Vagina (tissue), 2 donors: ENCODE data around the gene RRP8. TPM values are rescaled to one million over a fixed set of nuclear protein-coding genes. Genes with fewer than 3 reads are reported as not detected.
A peak's percentile ranks its signal among the peaks of the same experiment; 100 is the strongest.

ENCODE experiments used
- DNase-seq, 2 donors: peaks; one replicate each; pipeline ENCODE4 v3.0.0-alpha.2; 2017; ENCODE audit errors: extremely low spot score in 2 of 2
- H3K27ac ChIP-seq: fragments of 200-600 bp; sonication (generic); one replicate; pipeline ENCODE4 v1.5.1; 2019
- H3K27me3 ChIP-seq: fragments of 200-600 bp; sonication (generic); one replicate; pipeline ENCODE4 v1.5.1; 2019
- H3K36me3 ChIP-seq, 2 donors: fragments of 200-600 bp; sonication (generic); one replicate each; pipeline ENCODE4 v1.5.1; 2017 to 2019
- H3K4me1 ChIP-seq: fragments of 200-600 bp; sonication (generic); one replicate; pipeline ENCODE4 v1.5.1; 2019
- H3K4me3 ChIP-seq, 2 donors: fragments of 200-600 bp; sonication (generic); 1 replicate in 1 of 2; 2 replicates in 1 of 2; pipeline ENCODE4 v1.5.1; 2016 to 2019
- H3K9me3 ChIP-seq: fragments of 200-600 bp; sonication (generic); one replicate; pipeline ENCODE4 v1.5.1; 2019
- POLR2A ChIP-seq, 2 donors: fragments of 450-650 bp; IDR thresholded peaks; one replicate each; pipeline ENCODE4 v1.6.1; 2017; ENCODE audit warnings: antibody characterized with exemption in 2 of 2, mild to moderate bottlenecking in 2 of 2, moderate library complexity in 2 of 2
- POLR2AphosphoS5 ChIP-seq, 2 donors: sonication (generic); formaldehyde crosslinking; IDR thresholded peaks; one replicate each; pipeline ENCODE4 v1.9.0; 2017; ENCODE audit warnings: antibody characterized with exemption in 2 of 2, mild to moderate bottlenecking in 2 of 2, low read depth in 1 of 2; ENCODE audit not compliant: insufficient read depth in 1 of 2
- intact Hi-C: fragments of 100-400 bp; cut with DNase I; formaldehyde crosslinking; loops from one replicate; pipeline ENCODE4 v1.15.1; 2023
- total RNA-seq: library from RNA; depleted of rRNA; stranded (reverse); fragments of >200 nt; gene quantifications from one replicate; pipeline ENCODE4 v1.2.3, GENCODE V29; 2016
- TF ChIP-seq, protein P1 (sequence below), 3 experiments: fragments of 450-650 bp in 2 of 3; fragments of 200-600 bp in 1 of 3; sonication (generic) in 1 of 3; IDR thresholded peaks; one replicate each; pipeline ENCODE4 v1.5.1; 2017 to 2019; ENCODE audit warnings: antibody characterized with exemption in 3 of 3, mild to moderate bottlenecking in 2 of 3, moderate library complexity in 2 of 3

Gene RRP8
- total RNA-seq, 1 donor from 2014 or later: 10.3 TPM

DNA sequence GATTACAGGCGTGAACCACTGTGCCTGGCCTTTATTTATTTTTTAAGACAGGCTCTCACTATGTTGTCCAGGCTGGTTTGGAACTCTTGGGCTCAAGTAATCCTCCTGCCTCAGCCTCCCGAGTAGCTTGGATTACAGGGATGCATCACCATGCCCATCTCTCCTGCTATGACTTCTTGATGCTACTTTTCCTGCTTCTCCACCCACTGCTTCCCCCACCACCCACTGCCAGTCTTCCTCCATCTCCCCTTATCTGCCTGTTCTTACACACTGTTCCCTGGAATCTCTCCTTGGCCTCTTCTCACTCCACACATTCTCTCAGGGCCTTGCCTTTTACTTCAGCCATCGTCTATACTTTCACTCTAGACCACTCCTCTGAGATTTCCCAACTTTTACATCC, 33.1 kb upstream of the RRP8 start:
- no peaks in the 10 kb centered on the region for H3K27me3 ChIP-seq
- H3K36me3 ChIP-seq: peaks cover 0 to 37% of the 10 kb centered on the region in 2 donors
- TF ChIP-seq POLR2AphosphoS5 (IDR thresholded peaks at IDR 0.05; ENCODE audit: insufficient read depth in 1 of 2, low read depth in 1 of 2) (no peak), POLR2A (IDR thresholded peaks at IDR 0.05) (no peak)
- TF ChIP-seq, protein P1, sequence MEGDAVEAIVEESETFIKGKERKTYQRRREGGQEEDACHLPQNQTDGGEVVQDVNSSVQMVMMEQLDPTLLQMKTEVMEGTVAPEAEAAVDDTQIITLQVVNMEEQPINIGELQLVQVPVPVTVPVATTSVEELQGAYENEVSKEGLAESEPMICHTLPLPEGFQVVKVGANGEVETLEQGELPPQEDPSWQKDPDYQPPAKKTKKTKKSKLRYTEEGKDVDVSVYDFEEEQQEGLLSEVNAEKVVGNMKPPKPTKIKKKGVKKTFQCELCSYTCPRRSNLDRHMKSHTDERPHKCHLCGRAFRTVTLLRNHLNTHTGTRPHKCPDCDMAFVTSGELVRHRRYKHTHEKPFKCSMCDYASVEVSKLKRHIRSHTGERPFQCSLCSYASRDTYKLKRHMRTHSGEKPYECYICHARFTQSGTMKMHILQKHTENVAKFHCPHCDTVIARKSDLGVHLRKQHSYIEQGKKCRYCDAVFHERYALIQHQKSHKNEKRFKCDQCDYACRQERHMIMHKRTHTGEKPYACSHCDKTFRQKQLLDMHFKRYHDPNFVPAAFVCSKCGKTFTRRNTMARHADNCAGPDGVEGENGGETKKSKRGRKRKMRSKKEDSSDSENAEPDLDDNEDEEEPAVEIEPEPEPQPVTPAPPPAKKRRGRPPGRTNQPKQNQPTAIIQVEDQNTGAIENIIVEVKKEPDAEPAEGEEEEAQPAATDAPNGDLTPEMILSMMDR (IDR thresholded peaks at IDR 0.05): no peak
- no peak overlapping the region for H3K4me3 ChIP-seq
- DNase-seq: no peak
- intact Hi-C loops: loop anchor here (5.0 kb wide), 1 partner anchor 1449 kb away; no protein-coding TSS in a partner anchor
- H3K9me3 ChIP-seq: no peaks in the 10 kb centered on the region
- H3K27ac ChIP-seq: peak overlapping the region; percentile 15
- peaks cover 46% of the 10 kb centered on the region for H3K4me1 ChIP-seq

DNA sequence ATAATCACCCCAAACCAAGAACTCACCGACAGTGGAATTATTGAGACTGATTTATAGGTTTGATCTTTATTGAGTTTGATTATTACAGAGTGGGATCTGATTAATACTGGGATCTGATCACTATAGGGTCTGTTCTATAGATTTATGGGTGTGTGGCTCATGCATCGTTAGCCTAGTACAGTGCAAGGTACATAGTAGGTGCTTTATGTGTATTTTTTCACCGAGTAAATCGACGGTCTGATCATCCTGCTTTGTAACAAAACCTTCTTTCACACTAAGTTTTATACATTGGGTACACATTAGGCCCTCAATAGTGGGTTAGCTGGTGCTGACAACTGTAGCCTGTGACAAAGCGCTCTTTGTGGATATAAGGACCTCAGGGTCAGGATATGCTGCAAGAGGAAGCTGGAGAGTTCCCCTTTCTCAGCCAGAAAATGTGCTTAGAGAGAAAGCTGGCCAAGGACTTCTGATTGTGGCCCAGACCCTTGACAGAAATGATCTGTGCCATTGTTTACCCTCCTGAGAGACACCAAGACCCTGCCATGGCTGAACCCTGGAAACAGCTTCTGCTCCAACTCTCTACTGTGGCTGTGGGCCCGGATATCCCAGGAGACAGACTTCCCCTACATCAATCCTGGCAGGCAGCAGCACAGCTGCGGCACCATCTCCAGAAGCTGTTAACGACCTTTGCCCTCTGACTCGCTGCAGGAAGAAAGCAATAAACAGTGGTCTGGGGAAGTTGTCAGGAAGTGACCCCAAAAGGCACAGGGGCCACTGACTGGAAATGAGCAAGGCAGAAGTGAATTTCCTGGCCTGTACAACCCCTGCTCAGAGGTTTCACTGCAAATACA, 31.9 kb upstream of the RRP8 start:
- Histone ChIP-seq H3K27me3 (no peaks in the 10 kb centered on the region), H3K4me1 (peaks cover 46% of the 10 kb centered on the region), H3K9me3 (no peaks in the 10 kb centered on the region), H3K27ac (peak overlapping the region; percentile 50), H3K36me3 (peaks cover 0 to 31% of the 10 kb centered on the region in 2 donors), H3K4me3 (no peak overlapping the region)
- intact Hi-C loops: loop anchor here (5.0 kb wide), 1 partner anchor 1448 kb away; no protein-coding TSS in a partner anchor
- DNase-seq: no peak
- no peak for TF ChIP-seq POLR2A (IDR thresholded peaks at IDR 0.05)
- peak; percentile 50 to 52 for TF ChIP-seq POLR2AphosphoS5 (IDR thresholded peaks at IDR 0.05; ENCODE audit: insufficient read depth in 1 of 2, low read depth in 1 of 2)

DNA sequence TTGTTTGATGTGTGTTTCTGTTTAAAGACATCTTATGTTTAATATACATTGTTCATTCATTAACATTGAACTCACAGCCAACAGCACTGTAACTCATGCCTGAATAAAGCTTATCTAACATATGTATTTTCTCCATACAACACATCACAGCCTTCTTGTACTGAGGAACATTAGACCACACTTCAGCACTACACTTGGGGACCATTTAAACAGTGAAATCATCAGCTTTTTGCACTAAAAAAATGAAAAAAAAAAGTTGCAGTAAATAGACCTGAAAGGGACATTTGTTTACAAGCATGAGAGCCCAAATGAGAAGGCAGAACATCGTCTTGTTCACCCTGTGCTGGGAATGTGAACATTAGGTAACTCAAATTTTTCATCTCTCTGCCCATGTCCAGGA, 31.1 kb upstream of the RRP8 start:
- DNase-seq: no peak
- Histone ChIP-seq H3K4me3 (no peak overlapping the region), H3K27me3 (no peaks in the 10 kb centered on the region), H3K36me3 (peaks cover 0 to 29% of the 10 kb centered on the region in 2 donors), H3K4me1 (peaks cover 43% of the 10 kb centered on the region), H3K9me3 (no peaks in the 10 kb centered on the region), H3K27ac (no peak overlapping the region)
- TF ChIP-seq POLR2AphosphoS5 (IDR thresholded peaks at IDR 0.05; ENCODE audit: insufficient read depth in 1 of 2, low read depth in 1 of 2) (no peak), POLR2A (IDR thresholded peaks at IDR 0.05) (no peak)
- TF ChIP-seq, protein P1 (IDR thresholded peaks at IDR 0.05): no peak
- intact Hi-C loops: no loop called here

DNA sequence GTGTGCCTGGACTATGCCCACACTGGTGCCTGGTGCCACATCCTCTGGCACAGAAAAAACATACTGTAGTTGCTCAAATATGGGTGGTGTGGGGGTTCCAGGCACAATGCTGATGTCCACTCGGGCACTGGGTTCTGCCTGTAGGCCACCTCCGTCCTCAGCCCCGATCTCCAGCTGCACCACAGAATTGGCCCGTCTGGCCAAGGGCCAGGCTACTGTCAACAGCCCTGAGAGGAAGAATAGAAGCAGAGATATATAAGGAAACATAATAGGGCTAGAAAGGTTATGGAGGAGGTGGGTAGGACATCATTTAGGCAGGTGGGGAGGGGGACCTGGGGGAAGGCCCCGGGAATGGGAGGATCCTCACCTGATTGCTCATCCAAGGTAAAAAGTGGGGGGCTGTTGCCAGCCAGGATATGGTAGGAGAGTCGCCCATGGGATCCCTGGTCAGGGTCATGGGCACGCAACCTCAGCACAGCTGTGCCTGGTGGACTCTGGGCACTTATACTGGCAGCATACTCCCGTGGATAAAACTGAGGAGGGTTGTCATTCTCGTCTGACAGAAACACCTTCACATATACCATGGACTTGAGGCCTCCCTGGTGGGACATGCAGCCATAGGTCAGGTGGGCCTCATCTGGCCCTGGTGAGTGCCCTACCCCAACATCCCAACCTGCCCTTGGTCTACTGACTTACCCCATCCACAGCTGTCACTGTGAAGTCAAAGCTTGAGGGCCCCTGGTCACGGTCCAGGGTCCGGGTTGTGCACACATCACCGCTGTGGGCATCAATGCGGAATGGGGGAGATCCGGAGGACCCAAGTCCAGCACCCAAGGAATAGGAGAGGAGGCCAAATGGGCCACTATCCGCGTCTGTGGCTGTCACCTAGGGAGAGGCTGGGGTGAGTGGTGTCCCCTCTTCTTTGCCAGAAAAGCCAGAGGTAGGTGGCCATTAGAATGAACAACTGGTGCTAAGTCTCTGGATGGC, 30.3 kb upstream of the RRP8 start:
- H3K4me3 ChIP-seq: no peak overlapping the region
- peaks cover 36% of the 10 kb centered on the region for H3K4me1 ChIP-seq
- DNase-seq: no peak
- intact Hi-C loops: no loop called here
- H3K27ac ChIP-seq: peak overlapping the region; percentile 28
- no peaks in the 10 kb centered on the region for H3K9me3 ChIP-seq
- TF ChIP-seq, protein P1 (IDR thresholded peaks at IDR 0.05): no peak
- TF ChIP-seq POLR2A (IDR thresholded peaks at IDR 0.05): no peak
- no peak for TF ChIP-seq POLR2AphosphoS5 (IDR thresholded peaks at IDR 0.05; ENCODE audit: insufficient read depth in 1 of 2, low read depth in 1 of 2)
- H3K27me3 ChIP-seq: no peaks in the 10 kb centered on the region
- H3K36me3 ChIP-seq: peaks cover 0 to 33% of the 10 kb centered on the region in 2 donors
